K562 (cell line): ENCODE measurements around the gene DDT.

Experiments used
- EZH2 ChIP-seq: IDR thresholded peaks from 2 replicates; pipeline ENCODE4 v1.6.1; 2012; ENCODE audit warnings: low read depth, mild to moderate bottlenecking, inconsistent platforms, low read length, borderline replicate concordance
- MTA2 ChIP-seq: fragments of 450-650 bp; IDR thresholded peaks from 2 replicates; pipeline ENCODE4 v1.6.1; 2016; ENCODE audit warnings: low read depth
- NKRF ChIP-seq: fragments of 450-650 bp; IDR thresholded peaks from 2 replicates; pipeline ENCODE4 v1.6.1; 2016; ENCODE audit warnings: borderline replicate concordance
- RBFOX2 ChIP-seq: fragments of 200-400 bp; formaldehyde crosslinking; IDR thresholded peaks from 2 replicates; pipeline ENCODE4 v1.6.1; 2017; ENCODE audit warnings: low read depth, mild to moderate bottlenecking, low read length, moderate library complexity
- SMARCC2 ChIP-seq: fragments of 450-650 bp; IDR thresholded peaks from 2 replicates; pipeline ENCODE4 v1.6.1; 2017; ENCODE audit warnings: antibody characterized with exemption, moderate library complexity, mild to moderate bottlenecking, low read depth
- TEAD4 ChIP-seq, 2 experiments: sonication (generic) in 1 of 2; formaldehyde crosslinking in 1 of 2; IDR thresholded peaks; 2 replicates each; pipeline versions ENCODE4 v1.6.1 to v1.8.0; 2012 to 2022; ENCODE audit warnings: borderline replicate concordance in 1 of 2, inconsistent platforms in 1 of 2, low read length in 1 of 2, mild to moderate bottlenecking in 1 of 2, missing genetic modification reagents in 1 of 2
- ZNF668 ChIP-seq: fragments of 250-450 bp; sonication (Bioruptor Pico); IDR thresholded peaks from 2 replicates; pipeline ENCODE4 v1.8.0; 2022; ENCODE audit warnings: mild to moderate bottlenecking, inconsistent platforms
- ZNF740 ChIP-seq, 3 experiments: fragments of 200-800 bp in 1 of 3; sonication (Bioruptor generic) in 1 of 3; sonication (generic) in 1 of 3; formaldehyde crosslinking in 1 of 3; IDR thresholded peaks; 2 replicates each; pipeline versions ENCODE4 v1.6.1 to v1.8.0; 2016 to 2022; ENCODE audit warnings: mild to moderate bottlenecking in 2 of 3, missing compliant biosample characterization in 2 of 3, missing genetic modification characterization in 2 of 3, missing genetic modification reagents in 1 of 3

GRCh38 chr22:23939017-23939357 is 35.3 kb downstream of the DDT start:
- TF ChIP-seq TEAD4 (IDR thresholded peaks at IDR 0.05; ENCODE audit: low read length) (no peak), TEAD4 (CRISPR knock-in tag; IDR thresholded peaks at IDR 0.05; ENCODE audit: borderline replicate concordance) (no peak), EZH2 (no peak), MTA2 (no peak), RBFOX2 (no peak), ZNF668 (no peak), NKRF (no peak), ZNF740 (CRISPR knock-in tag; IDR thresholded peaks at IDR 0.05) (no peak), ZNF740 (tag; IDR thresholded peaks at IDR 0.05) (no peak), SMARCC2 (no peak)
